ENCODE data around the gene SORT1.

DNA sequence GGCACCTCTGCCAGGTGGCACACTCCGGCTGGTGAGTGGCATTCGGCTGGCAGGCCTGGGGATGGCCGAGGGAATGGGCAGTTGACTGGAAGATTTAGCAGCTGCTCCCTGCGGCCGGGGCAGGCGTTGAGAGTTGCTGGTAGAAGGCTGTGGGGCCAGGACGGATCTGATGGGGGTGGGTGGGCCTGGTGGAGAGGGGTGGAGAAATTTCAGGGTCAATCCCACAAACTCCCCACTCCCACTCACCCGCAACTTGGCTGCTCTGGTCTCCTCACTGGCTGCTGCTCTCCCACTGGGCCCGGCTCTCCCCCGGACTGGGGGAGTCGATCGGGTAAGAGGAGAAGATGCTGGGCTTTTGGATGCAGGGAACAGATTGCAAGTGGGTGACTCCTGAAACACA, 116.9 kb downstream of the SORT1 start:
- TF ChIP-seq POLR2A (IDR thresholded peaks at IDR 0.05) (no peak), CTCF (IDR thresholded peaks at IDR 0.05) (no peak)
